Measurements from ENCODE around the gene MORF4L1. TPM values are rescaled to one million over a fixed set of nuclear protein-coding genes. Genes with fewer than 3 reads are reported as not detected.

Gene MORF4L1
- total RNA-seq, 1 experiment from 2014 or later = 428 TPM

- no peaks in the 10 kb centered on the region for H3K36me3 ChIP-seq (ENCODE audit: insufficient read depth, low read length, poor library complexity, severe bottlenecking)
- no peak overlapping the region for H3K27ac ChIP-seq (ENCODE audit: low read depth, low read length, poor library complexity, severe bottlenecking)
- POLR2A ChIA-PET (ENCODE audit: low non-redundant PET) = no interaction called here
- no peak for TF ChIP-seq CTCF (conservative IDR thresholded peaks at IDR 0.05; ENCODE audit: low read depth, low read length)
- no peak for TF ChIP-seq EZH2 (IDR thresholded peaks at IDR 0.05; ENCODE audit: borderline replicate concordance, low read depth, low read length, poor library complexity, severe bottlenecking)
- no peaks in the 10 kb centered on the region for H3K9me3 ChIP-seq (ENCODE audit: low read depth, low read length, poor library complexity, severe bottlenecking)
- CTCF ChIA-PET = no interaction called here
- H3K4me1 ChIP-seq (ENCODE audit: insufficient read depth, low read length, poor library complexity, severe bottlenecking) = no peaks in the 10 kb centered on the region
- BruUV-seq (replicated peaks) = no TSS peak
- peak; percentile 40 for DNase-seq (ENCODE audit: low spot score)
- no peak overlapping the region for H3K4me3 ChIP-seq (ENCODE audit: low read depth, low read length, poor library complexity, severe bottlenecking)
- no peaks in the 10 kb centered on the region for H3K27me3 ChIP-seq (replicated peaks; ENCODE audit: insufficient read depth, low read depth, low read length, poor library complexity)
- intact Hi-C loops (cut with micrococcal nuclease; ENCODE audit: unreplicated experiment) = no loop called here
These were observed 31.9 kb upstream of the MORF4L1 start for GRCh38 chr15:78840661-78841375.

- H3K4me1 ChIP-seq (ENCODE audit: insufficient read depth, low read length, poor library complexity, severe bottlenecking) = no peaks in the 10 kb centered on the region
- no peak for DNase-seq (ENCODE audit: low spot score)
- H3K9me3 ChIP-seq (ENCODE audit: low read depth, low read length, poor library complexity, severe bottlenecking) = no peaks in the 10 kb centered on the region
- no peak overlapping the region for H3K27ac ChIP-seq (ENCODE audit: low read depth, low read length, poor library complexity, severe bottlenecking)
- TF ChIP-seq CTCF (conservative IDR thresholded peaks at IDR 0.05; ENCODE audit: low read depth, low read length) = no peak
- TF ChIP-seq EZH2 (IDR thresholded peaks at IDR 0.05; ENCODE audit: borderline replicate concordance, low read depth, low read length, poor library complexity, severe bottlenecking) = no peak
- no TSS peak for BruUV-seq (replicated peaks)
- no peaks in the 10 kb centered on the region for H3K27me3 ChIP-seq (replicated peaks; ENCODE audit: insufficient read depth, low read depth, low read length, poor library complexity)
- ChIA-PET CTCF (no interaction called here), POLR2A (ENCODE audit: low non-redundant PET) (no interaction called here)
- intact Hi-C loops (cut with micrococcal nuclease; ENCODE audit: unreplicated experiment) = no loop called here
- H3K36me3 ChIP-seq (ENCODE audit: insufficient read depth, low read length, poor library complexity, severe bottlenecking) = no peaks in the 10 kb centered on the region
- no peak overlapping the region for H3K4me3 ChIP-seq (ENCODE audit: low read depth, low read length, poor library complexity, severe bottlenecking)
These were observed 31.3 kb upstream of the MORF4L1 start for GRCh38 chr15:78841376-78841706.

- Histone ChIP-seq H3K27ac (ENCODE audit: low read depth, low read length, poor library complexity, severe bottlenecking) (no peak overlapping the region), H3K36me3 (ENCODE audit: insufficient read depth, low read length, poor library complexity, severe bottlenecking) (no peaks in the 10 kb centered on the region), H3K4me1 (ENCODE audit: insufficient read depth, low read length, poor library complexity, severe bottlenecking) (no peaks in the 10 kb centered on the region), H3K27me3 (replicated peaks; ENCODE audit: insufficient read depth, low read depth, low read length, poor library complexity) (no peaks in the 10 kb centered on the region), H3K9me3 (ENCODE audit: low read depth, low read length, poor library complexity, severe bottlenecking) (no peaks in the 10 kb centered on the region), H3K4me3 (ENCODE audit: low read depth, low read length, poor library complexity, severe bottlenecking) (no peak overlapping the region)
- intact Hi-C loops (cut with micrococcal nuclease; ENCODE audit: unreplicated experiment) = no loop called here
- POLR2A ChIA-PET (ENCODE audit: low non-redundant PET) = interaction anchor here (0.6 kb wide), 1 partner anchor 117 kb away, joined by 3 read pairs; no protein-coding TSS in a partner anchor
- BruUV-seq (replicated peaks) = no TSS peak
- DNase-seq (ENCODE audit: low spot score) = no peak
- CTCF ChIA-PET = no interaction called here
- TF ChIP-seq CTCF (conservative IDR thresholded peaks at IDR 0.05; ENCODE audit: low read depth, low read length) (no peak), EZH2 (IDR thresholded peaks at IDR 0.05; ENCODE audit: borderline replicate concordance, low read depth, low read length, poor library complexity, severe bottlenecking) (no peak)
These were observed 30.8 kb upstream of the MORF4L1 start for GRCh38 chr15:78841891-78842290.
